Stimulated activated CD4-positive, alpha-beta T cell treated with anti-CD3 and anti-CD28 coated beads, TNF-alpha, amount 100 ng/mL, for 1 hour (primary cell): ENCODE results near the gene ZNF597.

Experiments used
- DNase-seq, 3 donors: peaks; one replicate each; pipeline ENCODE4 v3.0.0-alpha.2; 2020; ENCODE audit warnings: low read depth in 3 of 3, low spot score in 1 of 3

ZNF597 gene

GRCh38 chr16:3443108-3444031, at the start of gene ZNF597, which contains the start of gene NAA60:
TSS of gene ZNF597 (minus strand) at chr16:3443504. CDS start at chr16:3443153, 351 bp downstream.
TSS of gene NAA60 (plus strand) at chr16:3443680. CDS start at chr16:3476228, 32,548 bp downstream.
- peak; percentile 52 to 56 (median 54) for DNase-seq

DNA sequence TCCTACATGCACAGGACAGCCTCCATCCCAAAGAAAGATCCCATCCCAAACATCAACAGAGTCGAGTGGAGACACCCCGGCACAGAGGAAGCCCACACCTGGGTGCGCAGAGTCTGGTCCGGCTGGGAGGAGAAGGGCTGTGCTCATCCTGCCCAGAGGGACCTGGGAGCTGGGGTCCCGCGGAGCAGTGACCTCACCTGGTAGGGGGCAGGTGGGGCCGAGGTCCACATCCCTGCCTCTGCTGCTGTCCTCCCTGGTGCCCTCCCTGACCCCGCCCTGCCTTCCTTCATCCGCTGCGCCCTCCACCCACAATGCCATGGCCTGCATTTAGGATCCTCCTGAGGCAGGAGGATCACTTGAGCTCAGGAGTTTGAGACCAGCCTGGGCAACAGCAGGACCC, 49.1 kb upstream of the ZNF597 start:
- no peak for DNase-seq

DNA sequence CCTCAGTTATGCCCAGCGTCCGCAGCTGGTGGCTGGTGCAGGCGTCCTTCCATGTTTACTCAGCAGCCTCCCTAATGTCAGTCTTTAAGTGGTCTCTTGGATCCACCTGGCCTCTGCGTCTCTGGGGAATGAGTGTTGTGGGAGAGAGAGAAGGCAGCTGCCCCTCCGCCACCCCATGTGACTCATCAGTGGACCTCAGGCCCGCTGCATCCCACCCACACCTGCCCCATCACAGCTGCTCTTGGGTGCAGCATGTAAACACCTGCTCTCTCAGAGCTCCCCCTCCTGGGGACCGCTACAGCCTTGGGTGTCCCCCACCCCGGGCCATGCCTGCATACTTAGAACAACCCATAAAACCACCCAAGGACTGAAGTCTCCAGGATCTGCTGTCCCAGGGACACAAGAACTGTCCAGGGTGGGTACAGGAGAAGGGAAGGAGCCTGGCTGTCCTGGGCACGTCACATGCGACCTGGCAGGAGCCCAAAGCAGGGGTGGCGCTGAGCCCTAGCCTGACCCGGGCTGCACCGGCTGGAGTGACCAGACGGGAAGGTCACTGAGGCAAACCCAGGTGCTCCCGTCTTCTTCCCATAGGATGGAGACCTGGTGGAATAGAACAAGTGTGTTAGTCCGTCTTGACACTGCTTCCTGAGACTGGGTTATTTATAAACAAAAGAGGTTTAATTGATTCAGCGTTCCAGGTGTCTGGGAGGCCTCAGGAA, 47.8 kb upstream of the ZNF597 start:
- no peak for DNase-seq

DNA sequence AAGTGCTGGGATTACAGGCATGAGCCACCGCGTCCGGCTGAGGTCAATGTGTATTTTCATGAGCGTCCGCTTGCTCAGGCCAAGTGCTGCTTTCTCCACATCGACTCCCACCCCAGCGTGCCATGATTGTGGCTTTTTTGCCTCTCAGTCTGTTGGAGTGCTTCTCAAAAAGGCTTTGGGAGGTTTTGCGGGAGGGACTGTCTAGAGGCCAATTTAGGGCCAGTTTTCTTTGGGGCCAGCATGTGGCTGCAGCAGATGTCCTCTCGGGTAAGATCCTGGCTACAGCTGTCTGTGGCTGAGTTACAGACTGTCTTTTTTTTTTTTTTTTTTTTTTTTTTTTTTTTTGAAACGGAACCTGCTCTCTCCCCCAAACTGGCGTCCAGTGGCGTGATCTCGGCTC, 45.5 kb upstream of the ZNF597 start:
- DNase-seq: no peak

- DNase-seq: no peak
Measured at GRCh38 chr16:3487521-3488410, 44.5 kb upstream of the ZNF597 start.

- DNase-seq: no peak
Measured at GRCh38 chr16:3486506-3487215, 43.4 kb upstream of the ZNF597 start.

GRCh38 chr16:3485821-3486505, 42.7 kb upstream of the ZNF597 start:
- DNase-seq: no peak

GRCh38 chr16:3485097-3485745, 41.9 kb upstream of the ZNF597 start:
- no peak for DNase-seq

- no peak for DNase-seq
Measured at GRCh38 chr16:3484318-3485096, 41.2 kb upstream of the ZNF597 start.

- DNase-seq: no peak
Measured at GRCh38 chr16:3482659-3483241, 39.4 kb upstream of the ZNF597 start.

DNA sequence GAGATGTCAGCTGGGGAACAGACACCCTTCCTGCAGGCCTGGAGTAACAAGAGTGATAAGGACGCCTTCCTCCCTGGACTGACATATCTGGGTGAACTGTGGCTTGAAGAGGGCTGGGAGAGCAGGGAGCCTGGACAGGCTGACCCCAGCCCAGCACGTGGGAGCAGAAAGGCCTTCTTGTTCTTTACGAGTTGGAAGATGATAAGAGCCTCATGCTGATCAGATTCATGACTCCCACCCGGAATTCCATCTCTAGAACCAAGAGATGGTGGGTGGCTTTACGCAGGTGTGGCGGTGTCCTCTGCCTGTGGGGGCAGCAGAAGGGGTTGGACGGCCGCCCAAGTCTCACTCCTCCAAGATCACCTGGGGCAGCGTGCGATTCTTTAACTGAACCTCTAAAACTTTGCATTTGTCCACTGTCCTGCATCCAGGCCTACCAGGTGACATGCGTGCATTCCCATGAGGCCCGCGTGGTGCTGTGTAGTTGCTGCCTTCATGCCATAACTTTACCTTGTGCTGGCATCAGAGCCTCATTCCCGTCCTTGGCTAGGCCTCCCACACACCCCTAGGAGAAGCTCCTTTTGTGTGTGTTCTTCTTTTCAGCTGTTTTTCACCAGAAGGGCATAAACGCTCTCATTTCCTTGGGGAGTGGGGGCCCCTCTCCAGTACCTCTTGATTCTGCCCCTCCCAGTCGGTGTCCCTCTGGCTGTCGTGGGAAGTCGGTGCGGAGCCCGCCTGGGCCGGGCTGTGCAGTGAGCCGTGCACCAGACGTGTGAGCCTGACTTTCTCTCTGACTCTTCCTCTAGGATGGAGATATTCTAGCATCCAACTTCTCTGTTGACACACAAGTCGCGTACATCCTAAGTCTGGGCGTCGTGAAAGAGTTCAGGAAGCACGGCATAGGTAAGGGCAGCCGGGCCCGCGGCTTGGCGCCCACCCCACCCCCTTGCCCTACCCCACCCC, 38.7 kb upstream of the ZNF597 start:
- DNase-seq: no peak

DNA sequence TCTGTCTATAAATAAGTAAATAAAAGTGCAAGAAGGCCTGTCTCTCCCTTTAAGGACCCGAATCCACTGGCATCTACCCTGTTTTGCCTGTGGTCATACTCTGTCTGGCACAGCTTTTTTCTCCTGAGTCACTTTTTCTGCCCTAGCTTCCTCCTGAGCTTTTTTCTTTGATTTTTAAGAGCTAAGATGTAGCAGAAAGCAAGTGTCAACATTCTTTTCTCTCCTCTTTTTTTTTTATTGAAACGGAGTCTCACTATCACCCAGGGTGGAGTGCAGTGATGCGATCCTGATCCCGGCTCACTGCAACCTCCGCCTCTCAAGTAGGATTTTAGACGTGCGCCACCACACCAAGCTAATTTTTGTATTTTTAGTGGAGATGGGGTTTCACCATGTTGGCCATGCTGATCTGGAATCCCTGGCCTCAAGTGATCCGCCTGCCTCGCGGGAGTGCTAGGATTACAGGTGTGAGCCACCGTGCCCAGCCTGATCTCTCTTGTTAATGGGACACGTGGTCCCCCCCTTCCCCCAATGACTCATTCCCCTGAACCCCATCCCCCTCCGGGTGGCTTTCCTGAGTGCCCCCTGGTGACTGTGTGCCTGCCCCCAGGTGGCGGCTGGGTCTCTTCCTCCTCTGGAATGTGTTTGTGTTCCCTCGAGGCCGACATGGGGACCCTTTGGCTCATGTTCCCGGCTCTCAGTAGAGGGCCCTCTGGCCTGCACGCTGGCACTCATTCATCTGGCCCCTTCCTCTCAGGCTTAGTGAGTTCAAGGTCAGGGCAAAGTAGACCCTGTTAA, 37.8 kb upstream of the ZNF597 start:
- DNase-seq: no peak

GRCh38 chr16:3479654-3480216, 36.4 kb upstream of the ZNF597 start:
- no peak for DNase-seq

DNA sequence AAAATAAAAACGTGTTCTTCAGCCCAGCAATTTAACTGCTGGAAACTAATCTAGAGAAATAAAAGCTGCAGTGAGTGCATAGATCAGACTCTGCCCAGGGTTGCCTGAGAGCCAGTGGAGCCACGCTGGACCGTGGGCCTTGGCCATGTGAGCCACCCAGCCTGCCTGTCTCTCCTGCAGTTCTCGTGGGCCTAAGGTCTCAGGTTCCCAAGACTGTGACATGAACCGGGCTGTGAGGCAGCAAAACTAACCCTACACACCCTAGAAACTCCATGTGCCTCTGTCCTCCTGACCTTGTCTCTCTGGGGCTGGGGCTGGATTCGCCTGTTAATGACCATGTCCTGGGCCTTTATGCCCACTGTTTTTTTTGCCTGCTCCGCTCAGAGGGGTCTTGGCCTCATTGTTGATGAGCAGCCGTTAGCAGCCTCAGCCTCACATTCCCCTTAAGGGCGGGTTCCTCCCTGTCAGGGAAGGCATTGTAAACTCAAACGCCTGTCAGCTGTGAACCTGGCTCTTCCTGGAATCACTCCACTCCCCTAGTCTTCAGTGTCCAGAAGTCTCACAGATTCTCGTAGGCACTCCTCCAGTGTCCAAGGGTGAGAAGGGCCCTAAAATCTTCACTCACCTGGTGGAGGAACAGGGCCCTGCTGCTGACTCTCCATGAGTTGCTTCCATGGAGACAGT, 35.1 kb upstream of the ZNF597 start:
- no peak for DNase-seq

DNA sequence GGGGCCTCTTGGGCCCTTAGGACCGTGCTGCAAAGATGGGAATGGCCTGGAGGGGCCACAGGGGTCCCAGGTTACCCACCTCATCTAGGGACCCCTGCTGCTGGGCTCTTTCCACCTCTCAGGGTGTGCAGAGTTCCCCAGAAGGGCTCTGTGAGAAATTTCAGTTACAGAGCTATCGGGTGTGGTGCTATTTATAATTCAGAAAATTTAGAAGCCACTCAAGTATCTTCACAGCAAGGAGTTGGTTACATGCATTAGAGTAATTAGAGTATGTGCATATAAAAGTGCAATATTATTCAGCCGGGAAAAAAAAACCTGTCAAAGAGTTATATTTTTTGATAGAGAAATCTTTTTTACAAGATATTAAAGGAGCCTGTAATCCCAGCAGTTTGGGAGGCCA, 33.1 kb upstream of the ZNF597 start:
- DNase-seq: no peak
